HG03066 (cell line): ENCODE results near the gene DUSP7.

ENCODE experiments used
- ATAC-seq: cut with Tn5 transposase; IDR thresholded peaks from one replicate; pipeline ENCODE4 v1.9.1; 2021; ENCODE audit warnings: low read depth; ENCODE audit not compliant: unreplicated experiment

DUSP7 gene

DNA sequence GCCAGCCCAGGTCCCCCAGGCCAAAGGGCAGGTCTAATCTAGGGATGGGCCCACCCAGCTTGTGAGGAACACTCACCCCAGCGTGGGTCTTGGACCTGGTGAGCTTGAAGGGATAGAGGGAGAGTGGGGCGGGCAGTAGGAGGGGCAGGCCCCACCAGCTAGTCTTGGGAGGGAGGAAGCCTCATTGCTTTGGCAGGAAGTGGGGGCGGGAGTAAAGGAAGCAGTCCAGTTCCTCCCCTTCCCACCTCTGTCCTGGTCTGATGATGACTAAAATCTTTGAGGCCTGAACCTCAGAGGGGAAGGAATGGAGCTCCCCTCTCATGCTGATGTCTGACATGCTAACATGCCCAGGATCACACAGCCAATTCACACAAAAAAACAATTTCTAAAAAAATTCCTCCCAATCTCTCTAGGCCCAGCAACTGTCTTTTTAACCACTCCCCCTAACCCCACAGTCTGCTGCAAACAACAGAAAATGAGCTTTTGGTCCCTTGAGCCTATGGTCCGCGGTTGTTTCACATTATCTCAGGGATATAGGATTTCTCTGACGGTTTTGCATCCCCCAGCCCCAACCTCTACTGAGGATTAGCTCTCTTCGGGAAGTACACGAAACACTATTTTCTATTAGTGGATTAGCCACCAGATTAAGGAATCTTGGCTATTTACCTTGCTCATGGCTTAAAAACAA lies 30.7 kb upstream of the DUSP7 start:
- ATAC-seq: no peak

GRCh38 chr3:52086461-52086860 lies 30.1 kb upstream of the DUSP7 start:
- ATAC-seq: no peak

DNA sequence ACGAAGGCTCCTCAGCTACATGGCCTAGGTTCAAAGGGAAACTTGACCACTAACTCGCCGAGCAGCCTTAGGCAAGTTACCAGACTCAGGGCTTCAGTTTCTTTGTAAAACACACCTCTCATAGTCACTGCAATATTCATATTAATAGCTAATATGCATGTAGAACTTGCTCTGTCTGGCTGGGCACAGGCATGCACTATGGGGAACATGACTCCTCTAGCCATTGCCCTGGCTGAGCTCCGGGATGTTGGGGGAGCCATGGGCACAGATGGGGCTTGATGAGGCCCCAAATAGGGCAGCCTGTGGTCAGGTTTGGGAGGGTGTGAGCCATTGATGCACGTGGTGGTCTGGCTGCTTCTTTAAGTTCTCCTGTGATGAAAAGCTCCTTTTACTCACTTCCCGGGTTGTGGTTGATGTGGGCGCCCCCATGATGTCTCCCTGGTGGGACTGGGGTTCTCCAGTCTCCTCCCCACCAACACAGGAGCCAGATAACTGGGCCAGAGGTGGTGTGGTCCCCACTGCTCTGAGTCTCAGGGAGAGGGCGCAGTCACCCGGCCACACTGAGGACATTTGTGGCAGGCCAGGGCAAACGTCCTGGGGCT lies 29.4 kb upstream of the DUSP7 start:
- ATAC-seq: no peak

DNA sequence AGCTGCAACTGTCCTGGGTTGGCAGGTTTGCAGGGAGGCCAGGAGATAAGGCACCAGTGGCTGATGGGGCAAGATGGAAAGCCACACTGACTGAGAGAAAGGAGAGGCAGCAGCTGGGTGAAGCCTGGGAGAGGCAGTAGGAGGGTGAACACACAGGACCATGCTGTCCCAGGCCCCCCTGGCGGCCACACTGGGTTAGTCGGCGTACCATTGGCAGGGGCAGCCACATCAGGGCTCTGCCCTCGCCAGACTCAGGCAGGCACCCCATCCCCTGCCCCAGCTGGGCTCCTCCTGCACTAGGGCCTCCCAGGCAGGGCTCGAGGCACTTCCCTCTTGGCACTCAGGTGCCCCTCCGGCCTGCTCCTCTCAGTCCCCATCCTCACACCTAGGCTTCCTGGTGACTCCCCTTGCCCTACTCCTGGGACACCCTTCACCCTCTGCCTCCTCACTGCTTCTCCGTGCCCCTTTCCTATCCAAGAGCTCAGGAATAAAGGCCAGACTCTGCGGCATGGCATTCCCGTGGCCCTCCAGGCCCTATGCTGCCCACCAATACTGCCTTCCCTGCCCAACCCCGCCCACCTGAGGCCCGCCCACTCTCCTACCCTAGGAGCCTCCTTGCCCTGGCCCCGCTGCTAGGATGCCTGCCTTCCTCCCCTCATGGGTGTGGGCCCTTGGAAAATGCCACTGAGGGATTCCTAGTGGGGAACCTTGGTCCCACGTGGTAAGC lies 28.7 kb upstream of the DUSP7 start:
- ATAC-seq: no peak

DNA sequence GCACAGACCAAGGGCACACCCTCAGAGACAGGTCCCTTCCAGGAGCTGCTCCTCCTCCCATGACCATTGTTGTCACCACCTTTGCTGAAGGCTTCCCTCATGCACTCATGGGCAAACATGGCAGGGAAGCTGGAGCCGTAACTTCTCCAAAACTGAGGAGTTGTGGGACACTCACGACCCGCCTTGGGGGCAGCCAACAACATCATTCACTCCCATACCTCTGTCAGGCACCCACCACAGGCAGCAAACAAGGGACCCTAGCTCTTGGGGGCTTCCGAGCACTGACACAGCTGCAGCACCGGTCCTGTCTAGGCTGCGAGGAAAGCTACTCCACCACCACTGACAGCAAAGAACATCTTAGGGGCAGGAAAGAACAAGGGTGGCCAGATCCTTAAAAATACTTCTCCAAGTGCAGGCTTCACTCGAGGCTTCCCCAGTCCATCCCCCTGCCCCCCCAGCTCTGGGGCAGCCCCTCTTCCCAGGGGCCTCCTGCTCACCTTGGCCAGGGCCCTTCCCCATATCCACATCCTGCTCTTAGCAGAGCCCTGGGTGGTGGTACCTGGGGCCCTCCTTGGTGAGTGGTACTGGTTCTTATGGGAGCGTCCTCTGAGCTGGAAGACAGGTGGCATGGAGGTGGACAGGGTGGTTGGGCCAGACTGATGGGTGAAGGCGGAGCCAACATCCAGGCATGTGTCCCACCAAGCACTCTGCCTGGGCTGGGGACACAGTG lies 28.0 kb upstream of the DUSP7 start:
- no peak for ATAC-seq

GRCh38 chr3:52083556-52084087 lies 27.3 kb upstream of the DUSP7 start:
- ATAC-seq: no peak

- no peak for ATAC-seq
Observed at GRCh38 chr3:52082951-52083350, 26.6 kb upstream of the DUSP7 start.

DNA sequence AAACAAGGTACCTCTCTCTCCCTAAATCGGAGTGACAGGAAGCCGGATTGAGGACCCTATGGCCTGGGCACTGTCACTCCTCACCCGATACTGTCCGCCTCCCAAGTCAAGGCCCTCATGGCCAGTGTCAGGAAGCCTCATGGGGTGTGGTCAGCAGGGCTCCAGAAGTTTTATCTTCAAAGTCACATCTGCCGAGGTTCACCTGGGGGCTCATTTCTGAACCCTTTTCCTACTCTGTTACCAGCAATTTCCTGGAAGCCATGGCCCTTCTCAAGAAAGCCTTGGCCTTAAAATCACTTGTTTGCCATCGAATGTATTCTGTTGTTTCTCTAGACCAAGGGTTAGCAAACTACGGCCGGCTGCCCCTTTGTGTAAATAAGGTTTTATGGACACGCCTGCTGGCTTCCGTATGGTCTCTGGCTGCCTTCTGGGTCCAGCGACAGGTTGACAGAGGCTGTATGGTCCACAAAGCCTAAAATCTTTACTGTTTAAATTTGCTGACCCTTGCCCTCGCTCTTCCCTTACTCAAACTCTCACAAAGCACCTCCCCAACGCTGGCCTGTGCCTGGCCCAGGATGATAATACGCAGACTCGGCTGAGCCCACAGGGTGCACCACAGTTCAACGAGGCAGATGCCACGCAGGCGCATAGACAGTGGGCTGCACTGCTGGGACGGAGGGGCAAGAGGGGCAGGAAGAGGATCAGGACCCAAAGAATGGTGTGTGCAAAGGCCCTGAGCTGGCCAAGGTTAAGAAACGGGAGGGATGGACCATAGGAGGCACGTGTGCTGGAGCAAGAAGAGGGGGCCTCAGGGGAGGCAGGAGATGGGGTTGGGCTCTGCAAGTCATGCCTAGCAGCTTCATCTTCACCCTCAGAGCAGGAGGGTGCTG lies 24.7 kb upstream of the DUSP7 start:
- no peak for ATAC-seq

- ATAC-seq: no peak
Observed at GRCh38 chr3:52079958-52080357, 23.6 kb upstream of the DUSP7 start.

- no peak for ATAC-seq
Observed at GRCh38 chr3:52078781-52079560, 22.6 kb upstream of the DUSP7 start.

DNA sequence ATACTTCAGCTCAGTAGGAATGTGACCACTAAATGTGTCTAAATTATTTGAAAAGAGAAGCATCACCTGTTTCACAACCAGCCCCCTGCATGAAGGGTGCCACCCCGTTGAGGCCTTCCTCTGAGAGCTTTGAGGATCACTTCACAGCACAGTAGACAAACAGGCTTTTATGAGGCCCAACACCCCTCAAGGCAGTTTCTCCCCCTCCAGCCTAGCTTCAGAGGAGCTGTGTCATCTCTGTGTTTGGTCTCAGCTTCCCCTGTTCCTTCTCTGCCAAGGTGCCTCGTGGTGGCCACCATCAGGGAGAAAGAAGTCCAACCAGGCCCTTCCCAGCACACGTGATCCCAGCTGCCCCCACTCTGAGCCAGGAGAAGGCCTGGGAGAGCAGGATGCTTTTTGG lies 21.6 kb upstream of the DUSP7 start:
- ATAC-seq: no peak

- no peak for ATAC-seq
Observed at GRCh38 chr3:52076896-52077780, 20.8 kb upstream of the DUSP7 start.

DNA sequence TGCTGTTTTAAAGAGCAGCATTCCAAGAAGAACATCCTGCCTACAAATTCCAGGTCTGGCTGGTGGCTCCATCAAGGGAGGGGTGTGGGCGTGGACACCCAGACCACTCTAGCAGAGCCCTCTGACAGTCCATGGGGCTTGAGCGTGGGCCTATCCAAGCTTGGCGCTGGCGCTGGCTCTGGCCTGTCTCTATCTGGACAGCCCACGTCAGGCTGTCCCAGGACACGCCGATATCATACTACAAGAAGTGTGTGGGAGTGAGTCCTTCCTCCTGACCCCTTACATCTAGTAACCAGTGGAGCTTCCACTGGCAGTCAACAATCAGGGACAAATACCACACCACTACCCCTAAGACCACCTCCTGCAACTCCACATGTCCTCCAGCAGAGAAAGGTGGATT lies 17.1 kb upstream of the DUSP7 start:
- ATAC-seq: no peak

DNA sequence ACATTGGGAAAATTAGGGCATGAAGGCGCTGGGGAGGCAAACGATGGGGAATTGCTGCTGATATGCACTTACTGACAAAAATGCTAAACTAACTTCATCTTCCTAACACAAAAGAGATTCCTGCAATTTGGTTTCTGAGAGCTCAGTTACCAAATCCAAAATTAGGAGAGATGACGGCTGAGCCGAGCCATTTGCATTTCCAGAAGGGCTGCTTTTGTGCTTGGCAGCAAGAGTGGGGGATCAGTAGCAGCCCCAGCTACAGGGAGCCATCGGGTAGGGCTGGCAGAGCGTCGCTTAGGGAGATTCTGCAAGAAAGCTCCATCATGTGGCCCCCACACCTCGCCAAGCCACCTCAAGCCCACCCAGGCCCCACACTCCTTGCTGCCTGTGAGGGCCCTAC lies 16.1 kb upstream of the DUSP7 start:
- no peak for ATAC-seq

DNA sequence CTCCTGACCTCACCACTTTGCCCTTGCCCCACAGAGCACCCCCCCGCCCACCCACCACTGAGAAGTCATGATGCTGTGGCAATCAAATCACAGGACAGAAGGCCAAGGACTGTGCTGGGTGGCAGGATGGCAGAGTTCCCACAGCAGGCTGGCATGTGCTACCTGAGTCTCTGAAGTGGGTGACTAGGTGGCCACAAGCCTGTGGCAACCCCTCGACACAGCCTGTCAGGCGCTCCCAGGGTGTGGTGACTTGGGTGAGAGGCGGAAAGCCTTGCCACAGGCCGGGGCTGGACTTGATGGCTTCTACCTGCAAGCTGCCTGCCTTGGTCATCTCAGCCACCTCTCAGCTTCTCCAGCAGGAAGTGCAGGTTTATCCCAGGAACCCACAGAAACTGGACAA lies 15.6 kb upstream of the DUSP7 start:
- ATAC-seq: no peak

- no peak for ATAC-seq
Observed at GRCh38 chr3:52070724-52071621, 14.6 kb upstream of the DUSP7 start.

DNA sequence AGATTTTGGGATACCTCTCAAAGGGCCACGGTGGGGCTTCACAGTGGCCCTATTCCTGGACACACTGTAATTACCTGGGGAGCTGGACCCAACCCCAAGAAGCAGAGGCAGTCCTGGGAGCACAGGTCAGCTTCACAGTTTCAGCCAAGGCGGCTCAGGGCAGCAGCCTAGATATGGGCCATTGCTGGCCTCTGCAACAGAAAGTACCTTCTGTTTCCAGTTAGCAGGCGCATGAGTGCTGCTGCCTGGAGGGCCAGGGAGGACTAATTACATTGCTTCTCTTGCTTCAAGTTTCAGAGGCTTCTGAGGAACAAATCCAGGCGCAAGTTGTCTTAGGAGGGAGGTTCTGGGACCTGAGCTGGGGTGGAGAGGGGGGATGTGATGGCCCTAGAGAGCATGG lies 13.5 kb upstream of the DUSP7 start:
- ATAC-seq: no peak
